Endometrium (tissue), 2 donors: Measurements from ENCODE around the gene NFATC1.

ENCODE experiments used
- FAIRE-seq: peaks from 2 replicates; lab custom pipeline; 2012; peaks lifted over from hg19 to GRCh38; lab: Jason Lieb, UNC
- donor health status: control.
- donor health status: control.

The NFATC1 gene

DNA sequence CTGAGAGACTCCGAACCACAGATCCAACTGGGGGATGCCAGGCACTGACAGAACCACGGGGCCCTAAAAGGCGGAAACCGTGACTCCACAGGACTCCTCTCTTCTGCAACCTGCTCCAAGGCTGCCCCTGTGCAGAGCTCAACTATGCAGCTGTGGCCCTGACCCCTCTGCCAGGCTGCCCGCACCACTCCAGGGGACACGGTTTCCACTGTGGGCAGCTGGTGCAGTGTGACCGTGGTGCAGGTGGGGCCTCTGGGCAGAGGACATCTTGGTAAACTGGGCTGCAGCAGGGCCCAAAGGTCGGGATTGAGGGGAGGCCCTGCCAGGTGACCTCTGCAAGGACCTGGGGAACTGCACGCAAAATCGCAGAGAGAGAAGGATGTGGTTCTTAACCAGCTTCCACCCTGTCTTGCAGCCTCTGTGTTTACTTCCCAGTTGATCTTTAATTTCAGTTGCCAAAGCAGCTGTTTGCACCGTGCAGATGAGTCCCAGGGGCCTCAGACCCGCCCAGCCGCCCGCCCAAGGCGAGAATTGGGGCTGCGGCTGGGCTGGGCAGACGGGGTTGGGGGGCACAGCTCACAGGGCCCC is 179.3 kb downstream of the NFATC1 start:
- no peak for FAIRE-seq

DNA sequence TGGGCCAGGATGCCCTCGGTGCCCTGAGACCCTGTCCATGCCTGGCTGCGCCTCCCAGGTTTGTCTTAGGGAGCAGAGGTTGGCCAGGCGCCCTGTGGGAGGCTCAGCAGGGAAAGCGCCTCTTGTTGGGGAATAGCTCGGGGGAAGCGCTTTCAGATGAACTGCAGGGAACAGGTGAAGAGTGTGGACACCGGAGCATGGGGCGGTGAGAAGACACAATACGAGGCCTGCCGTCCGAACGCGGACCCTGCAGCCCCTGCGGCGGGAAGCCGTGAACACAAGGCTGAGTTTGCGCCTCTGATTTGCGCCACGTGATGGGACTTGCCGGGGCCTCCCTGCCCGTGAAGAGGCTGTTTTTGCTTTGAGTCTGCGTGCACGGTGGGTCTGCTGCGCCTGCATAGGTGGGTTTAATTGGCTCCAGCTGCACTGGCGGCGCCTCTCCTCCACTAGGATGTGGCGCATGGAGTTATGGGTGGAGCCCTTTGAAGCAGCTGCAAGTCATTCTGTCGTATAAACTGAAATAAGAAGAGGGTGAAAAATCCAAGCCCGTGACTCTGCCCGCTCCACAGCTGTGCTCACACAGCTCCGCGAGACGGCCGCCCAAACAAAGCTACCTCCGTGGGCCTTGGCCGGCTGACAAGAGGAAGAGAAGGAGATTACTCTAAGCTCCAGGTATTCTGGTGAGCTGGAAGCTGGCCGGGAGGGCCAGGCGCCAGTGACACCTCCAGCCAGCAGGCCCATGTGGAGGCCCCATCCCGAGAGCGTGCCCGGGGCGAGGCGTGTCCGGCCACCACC is 180.4 kb downstream of the NFATC1 start:
- no peak for FAIRE-seq

DNA sequence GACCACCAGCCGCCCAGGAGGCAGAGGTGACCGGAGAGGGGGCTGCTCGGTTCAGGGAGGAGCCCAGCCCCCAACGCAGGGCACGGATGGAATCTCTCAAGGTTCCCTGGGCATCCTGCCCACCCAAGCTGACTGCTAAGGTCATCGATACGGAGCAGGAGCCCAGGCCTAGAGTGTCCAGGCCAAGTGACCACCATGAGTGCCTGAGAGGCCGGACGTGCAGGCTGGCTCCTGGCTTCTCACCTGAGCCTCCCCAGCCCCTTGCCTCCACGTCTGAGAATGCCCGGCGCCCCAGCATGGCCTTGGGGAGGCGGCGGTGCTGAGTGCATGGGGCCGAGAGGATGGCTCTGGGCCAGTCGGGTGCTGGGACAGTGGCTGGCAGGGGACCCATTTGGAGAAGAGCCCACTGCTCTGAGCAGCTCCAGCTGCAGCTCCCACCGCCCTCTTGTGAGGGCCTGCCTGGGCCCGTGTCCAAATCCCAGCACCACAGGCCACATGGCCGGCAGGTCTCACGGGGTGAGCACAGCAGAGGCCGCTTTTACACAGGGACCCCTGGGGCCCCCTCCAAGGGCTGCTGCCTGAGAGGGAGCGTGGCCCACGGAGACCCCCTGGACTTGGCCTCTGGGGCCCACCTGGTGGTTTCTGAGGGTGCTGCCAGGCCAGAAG is 181.1 kb downstream of the NFATC1 start:
- FAIRE-seq: no peak

DNA sequence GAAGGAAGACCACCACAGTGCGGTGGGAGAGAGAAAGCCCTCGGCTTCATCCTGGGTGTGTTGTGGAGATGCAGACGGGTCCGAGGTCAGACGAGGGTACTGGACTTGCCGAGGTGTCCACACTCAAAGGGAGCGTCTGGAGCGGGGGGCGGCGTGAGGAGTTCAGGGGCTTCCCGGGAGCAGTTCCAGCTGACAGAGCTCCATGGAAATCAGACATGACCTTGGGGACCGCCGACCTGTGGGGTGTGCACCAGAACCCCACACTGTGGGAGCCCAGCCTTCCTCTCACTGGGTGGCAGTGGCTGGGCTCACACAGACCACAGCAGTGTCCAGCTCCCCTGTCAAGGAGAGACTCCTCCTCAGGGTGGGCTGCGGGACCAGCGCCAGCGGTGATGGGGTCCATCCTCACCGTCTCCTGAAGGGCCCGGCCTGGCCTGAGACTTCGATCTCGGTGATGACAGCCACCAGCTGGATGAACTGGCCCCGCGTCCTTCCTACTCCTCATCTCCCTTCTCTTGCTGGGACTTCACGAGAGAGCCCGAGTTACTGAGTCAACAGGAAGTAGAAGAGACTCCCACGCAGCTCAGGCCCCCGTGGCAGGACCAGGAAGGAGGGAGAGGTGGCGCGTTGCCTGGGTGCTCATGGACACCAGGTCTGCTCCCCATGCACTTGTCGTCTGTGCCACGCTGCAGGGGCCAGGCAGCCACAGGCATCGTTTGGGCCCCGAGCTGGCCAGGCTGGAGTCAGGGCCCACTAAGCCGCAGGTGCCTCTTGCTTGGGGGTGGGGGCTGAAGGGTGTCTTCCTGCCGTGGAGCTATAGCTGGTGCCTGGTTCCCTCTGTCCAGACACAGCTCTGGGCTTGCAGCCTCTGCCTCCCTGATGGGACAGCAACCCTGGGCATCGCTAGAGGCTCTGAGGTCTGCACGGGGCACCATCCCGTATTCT is 182.0 kb downstream of the NFATC1 start:
- no peak for FAIRE-seq

DNA sequence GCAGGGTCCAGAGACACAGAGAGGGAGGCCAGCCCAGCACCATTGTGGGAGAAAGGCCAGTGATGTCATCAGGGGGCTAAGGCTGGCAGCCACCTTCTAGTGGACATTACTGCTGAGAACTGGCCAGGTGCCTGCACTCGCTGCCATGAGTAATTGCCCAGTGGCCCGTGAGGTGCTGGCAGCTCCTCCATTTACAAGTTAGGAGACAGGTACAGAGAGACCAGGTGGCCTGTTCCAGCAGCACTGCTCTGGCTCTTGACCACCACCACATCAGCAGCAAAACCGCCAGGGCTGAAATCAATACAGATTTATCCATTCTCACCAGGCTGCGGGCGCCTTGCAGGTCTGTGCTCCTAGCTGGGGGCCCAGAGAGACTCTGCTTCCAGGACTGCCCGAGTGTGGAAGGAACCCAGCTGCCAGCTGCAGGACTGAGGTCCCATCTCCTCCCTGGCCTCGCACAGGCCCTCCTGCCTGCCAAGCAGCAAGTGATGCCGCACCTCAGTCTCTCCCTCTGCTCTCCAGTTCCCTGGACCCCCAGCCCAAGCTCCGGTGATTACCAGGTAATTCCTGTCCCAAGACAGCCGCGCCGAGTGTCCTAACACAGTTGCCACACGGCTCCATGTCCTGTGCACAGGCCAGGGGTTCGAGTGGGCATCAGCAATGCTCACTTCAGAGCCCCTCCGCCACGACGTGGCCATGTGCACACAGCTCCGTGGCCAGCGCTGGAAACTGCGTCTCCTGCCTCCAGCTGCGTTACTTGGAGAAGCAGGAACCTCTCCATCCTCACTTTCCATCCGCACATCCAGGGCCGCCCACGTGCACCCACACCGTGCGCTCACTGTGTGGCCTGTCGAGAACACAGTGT is 182.9 kb downstream of the NFATC1 start:
- no peak for FAIRE-seq
